ENCODE data around the gene DNMBP.
"Not testable (repeated sequence)": the region's sequence is repeated elsewhere in the genome, so short reads cannot be mapped to it uniquely, and the experiment has no call there.

Gene DNMBP

DNA sequence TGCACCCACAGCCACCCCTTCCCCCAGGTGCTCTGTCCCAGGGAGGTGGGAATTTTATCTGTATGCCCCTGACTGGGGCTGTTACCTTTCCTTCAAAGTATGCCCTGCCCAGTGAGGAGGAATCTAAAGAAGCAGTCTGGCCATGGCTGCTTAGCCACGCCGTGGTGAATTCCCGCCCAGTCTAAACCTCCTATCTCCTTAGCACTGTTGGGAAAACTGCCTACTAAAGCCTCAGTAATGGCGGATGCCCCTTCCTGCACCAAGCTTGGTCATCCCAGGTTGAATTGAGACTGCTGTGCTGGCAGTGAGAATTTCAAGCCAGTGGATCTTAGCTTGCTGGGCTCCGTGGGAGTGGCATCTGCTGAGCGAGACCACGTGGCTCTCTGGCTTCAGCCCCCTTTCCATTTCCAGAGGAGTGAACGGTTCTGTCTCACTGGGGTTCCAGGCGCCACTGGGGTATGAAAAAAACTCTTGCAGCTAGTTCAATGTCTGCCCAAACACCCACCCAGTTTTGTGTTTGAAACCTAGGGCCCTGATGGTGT lies 140.1 kb downstream of the DNMBP start:
- Mint-ChIP-seq H3K4me1 (ENCODE audit: low read depth) (peaks cover 24% of the 10 kb centered on the region), H3K9me3 (peaks cover 23% of the 10 kb centered on the region), H3K4me3 (no peak overlapping the region), H3K36me3 (ENCODE audit: low read depth) (no peaks in the 10 kb centered on the region), H3K27me3 (peaks cover 96% of the 10 kb centered on the region), H3K27ac (no peak overlapping the region)
- no peak for DNase-seq

DNA sequence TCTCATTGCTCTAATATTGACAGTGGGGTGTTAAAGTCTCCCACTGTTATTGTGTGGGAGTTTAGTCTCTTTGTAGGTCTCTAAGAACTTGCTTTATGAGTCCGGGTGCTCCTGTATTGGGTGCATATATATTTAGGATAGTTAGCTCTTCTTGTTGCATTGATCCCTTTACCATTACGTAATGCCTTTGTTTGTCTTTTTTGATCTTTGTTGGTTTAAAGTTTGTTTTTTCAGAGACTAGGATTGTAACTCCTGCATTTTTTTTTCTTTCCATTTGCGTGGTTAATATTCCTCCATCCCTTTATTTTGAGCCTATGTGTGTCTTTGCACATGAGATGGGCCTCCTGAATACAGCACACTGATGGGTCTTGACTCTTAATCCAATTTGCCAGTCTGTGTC lies 142.5 kb downstream of the DNMBP start:
- H3K36me3 Mint-ChIP-seq (ENCODE audit: low read depth); H3K27ac Mint-ChIP-seq; DNase-seq; H3K4me3 Mint-ChIP-seq: not testable (repeated sequence)
- Mint-ChIP-seq H3K9me3 (peaks cover 23% of the 10 kb centered on the region), H3K27me3 (peaks cover 90% of the 10 kb centered on the region), H3K4me1 (ENCODE audit: low read depth) (peaks cover 21% of the 10 kb centered on the region)

DNA sequence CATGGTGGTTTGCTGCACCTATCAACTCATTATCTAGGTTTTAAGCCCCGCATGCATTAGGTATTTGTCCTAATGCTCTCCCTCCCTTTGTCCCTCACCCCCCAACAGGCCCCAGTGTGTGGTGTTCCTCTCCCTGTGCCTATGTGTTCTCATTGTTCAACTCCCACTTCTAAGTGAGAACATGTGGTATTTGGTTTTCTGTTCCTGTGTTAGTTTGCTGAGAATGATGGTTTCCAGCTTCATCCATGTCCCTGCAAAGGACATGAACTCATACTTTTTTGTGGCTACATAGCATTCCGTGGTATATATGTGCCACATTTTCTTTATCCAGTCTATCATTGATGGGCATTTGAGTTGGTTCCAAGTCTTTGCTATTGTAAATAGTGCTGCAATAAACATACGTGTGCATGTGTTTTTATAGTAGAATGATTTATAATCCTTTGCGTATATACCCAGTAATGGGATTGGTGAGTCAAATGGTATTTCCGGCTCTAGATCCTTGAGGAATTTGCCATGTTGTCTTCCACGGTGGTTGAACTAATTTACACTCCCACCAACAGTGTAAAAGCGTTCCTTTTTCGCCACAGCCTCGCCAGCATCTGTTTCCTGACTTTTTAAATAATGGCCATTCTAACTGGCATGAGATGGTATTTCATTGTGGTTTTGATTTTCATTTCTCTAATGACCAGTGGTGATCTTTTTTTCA lies 146.1 kb downstream of the DNMBP start:
- not testable (repeated sequence) for H3K4me3 Mint-ChIP-seq; H3K4me1 Mint-ChIP-seq (ENCODE audit: low read depth); DNase-seq; H3K27ac Mint-ChIP-seq; H3K36me3 Mint-ChIP-seq (ENCODE audit: low read depth)
- Mint-ChIP-seq H3K9me3 (peaks cover 23% of the 10 kb centered on the region), H3K27me3 (peaks cover 66% of the 10 kb centered on the region)

DNA sequence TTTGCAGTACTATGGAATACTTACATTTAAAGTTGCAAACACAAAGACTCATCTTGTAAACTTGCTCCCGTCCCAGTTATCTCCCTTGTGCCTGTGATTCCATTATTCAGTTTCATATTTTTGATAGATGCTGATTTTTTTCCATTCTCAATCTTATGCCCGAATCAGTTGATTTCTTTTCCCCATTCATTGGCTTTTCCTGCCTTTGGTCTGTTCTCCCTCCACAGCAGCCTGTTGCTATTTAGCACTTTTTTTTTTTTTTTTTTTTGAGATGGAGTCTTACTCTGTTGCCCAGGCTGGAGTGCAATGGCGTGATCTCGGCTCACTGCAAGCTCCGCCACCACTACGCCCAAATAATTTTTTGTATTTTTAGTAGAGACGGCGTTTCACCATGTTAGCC lies 149.3 kb downstream of the DNMBP start:
- no peaks in the 10 kb centered on the region for H3K36me3 Mint-ChIP-seq (ENCODE audit: low read depth)
- H3K27ac Mint-ChIP-seq: no peak overlapping the region
- H3K4me3 Mint-ChIP-seq: no peak overlapping the region
- DNase-seq: no peak
- no peaks in the 10 kb centered on the region for H3K4me1 Mint-ChIP-seq (ENCODE audit: low read depth)
- H3K9me3 Mint-ChIP-seq: peaks cover 4% of the 10 kb centered on the region
- H3K27me3 Mint-ChIP-seq: peaks cover 34% of the 10 kb centered on the region

DNA sequence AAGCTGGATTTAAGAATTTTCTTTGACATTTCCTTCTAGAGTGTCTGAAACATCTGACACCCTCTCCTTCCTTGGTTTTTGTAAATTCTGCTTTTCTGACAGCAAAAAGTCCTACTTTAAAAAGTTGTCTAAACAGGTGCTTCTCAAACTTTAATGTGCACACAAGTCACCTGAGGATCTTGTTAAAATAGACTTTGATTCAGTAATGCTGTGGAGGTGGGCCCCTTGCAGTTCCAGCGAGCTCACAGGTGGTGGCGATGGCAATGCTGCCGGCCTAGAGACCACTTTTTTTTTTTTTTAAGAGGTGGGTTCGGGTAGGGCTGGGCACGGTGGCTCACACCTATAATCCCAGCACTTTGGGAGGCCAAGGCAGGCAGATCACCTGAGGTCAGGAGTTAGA lies 150.2 kb downstream of the DNMBP start:
- Mint-ChIP-seq H3K9me3 (no peaks in the 10 kb centered on the region), H3K36me3 (ENCODE audit: low read depth) (no peaks in the 10 kb centered on the region), H3K27ac (no peak overlapping the region), H3K4me1 (ENCODE audit: low read depth) (no peaks in the 10 kb centered on the region), H3K4me3 (no peak overlapping the region), H3K27me3 (peaks cover 27% of the 10 kb centered on the region)
- no peak for DNase-seq

DNA sequence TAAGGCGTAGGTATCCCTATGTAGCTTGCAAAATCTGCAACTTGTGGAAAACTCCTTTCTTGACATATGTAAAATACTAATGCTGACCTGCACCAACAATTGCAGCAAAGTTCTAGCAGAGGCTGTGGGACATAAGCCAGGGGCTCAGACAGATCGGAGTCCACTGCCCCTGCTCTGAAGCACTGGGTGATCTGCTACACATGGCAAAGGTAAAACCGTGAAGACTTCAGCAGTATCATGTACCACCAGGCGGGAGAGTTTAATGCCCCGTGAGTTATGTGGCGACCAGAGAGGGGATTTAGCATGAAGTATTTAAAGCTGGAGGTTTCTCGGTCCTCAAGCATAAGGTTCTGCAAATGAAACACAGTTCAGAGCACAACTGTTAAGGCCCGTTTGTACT lies 150.9 kb downstream of the DNMBP start:
- no peaks in the 10 kb centered on the region for H3K9me3 Mint-ChIP-seq
- H3K27me3 Mint-ChIP-seq: peaks cover 21% of the 10 kb centered on the region
- no peaks in the 10 kb centered on the region for H3K4me1 Mint-ChIP-seq (ENCODE audit: low read depth)
- no peak overlapping the region for H3K27ac Mint-ChIP-seq
- DNase-seq: no peak
- no peaks in the 10 kb centered on the region for H3K36me3 Mint-ChIP-seq (ENCODE audit: low read depth)
- H3K4me3 Mint-ChIP-seq: no peak overlapping the region

DNA sequence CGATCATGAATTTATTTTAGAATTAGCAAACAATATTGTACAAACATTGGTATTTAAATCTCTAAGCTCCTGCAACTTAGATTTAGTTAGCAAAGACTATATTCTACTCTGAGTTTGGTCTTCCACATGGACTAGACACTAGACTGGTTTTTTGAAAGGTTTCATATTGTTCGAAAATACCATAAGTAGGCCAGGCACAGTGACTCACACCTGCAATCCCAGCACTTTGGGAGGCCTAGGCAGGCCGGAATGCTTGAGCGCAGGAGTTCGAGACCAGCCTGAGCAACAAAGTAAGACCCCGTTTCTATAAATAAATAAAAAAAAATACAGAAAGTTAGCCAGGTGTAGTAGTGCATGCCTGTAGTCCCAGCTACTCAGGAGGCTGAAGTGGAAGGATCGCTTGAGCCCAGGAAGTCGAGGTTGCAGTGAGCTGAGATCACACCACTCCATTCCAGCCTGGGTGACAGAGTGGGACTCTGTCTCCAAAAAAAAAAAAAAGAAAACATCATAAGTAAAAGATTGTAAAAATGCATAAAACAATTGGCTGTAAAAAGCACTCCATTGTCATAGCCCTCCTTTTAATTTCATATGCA lies 154.2 kb downstream of the DNMBP start:
- Mint-ChIP-seq H3K9me3 (no peaks in the 10 kb centered on the region), H3K36me3 (ENCODE audit: low read depth) (no peaks in the 10 kb centered on the region), H3K4me1 (ENCODE audit: low read depth) (no peaks in the 10 kb centered on the region), H3K27ac (no peak overlapping the region), H3K27me3 (peaks cover 7% of the 10 kb centered on the region), H3K4me3 (no peak overlapping the region)
- DNase-seq: no peak

DNA sequence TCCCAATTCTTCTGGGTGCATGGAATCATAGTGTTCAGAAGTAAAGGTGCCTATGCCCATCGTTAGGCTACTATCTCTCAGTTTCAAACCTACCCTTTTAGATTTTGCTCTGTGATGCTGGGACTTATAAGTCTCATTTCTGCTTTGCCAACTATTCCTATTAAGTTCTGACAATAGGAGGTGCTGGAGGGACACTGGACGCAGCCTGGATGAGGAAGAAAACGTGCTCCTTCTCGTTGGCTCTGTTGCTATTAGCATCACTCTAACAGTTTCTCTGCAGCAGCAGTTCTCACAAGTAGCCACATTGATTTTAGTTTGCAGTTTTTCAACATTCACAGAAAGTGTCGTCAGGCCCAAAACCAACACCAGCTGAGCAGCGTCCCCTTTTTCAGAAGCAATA lies 154.9 kb downstream of the DNMBP start:
- no peaks in the 10 kb centered on the region for H3K36me3 Mint-ChIP-seq (ENCODE audit: low read depth)
- peaks cover 7% of the 10 kb centered on the region for H3K27me3 Mint-ChIP-seq

DNA sequence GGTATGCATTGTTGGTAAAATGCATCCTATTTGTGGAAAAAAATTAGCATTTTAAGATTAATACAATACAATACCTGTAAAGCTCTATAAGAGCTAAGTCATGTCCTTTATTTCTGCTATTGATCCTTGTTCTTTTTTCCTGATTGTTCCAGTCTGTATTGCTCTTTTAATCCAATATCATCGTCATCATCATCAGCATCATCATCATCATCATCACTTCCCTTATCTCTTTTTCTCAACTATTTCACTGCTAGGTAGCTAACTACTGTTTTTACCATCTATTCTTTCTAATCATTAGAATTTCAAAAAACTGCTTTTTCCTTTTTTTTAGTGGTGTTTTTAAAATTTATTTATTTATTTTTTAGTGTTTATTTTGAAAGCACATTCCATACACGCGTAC lies 156.1 kb downstream of the DNMBP start:
- H3K9me3 Mint-ChIP-seq: no peaks in the 10 kb centered on the region
- H3K4me3 Mint-ChIP-seq: no peak overlapping the region
- H3K36me3 Mint-ChIP-seq (ENCODE audit: low read depth): no peaks in the 10 kb centered on the region
- H3K27ac Mint-ChIP-seq: no peak overlapping the region
- no peak for DNase-seq
- no peaks in the 10 kb centered on the region for H3K4me1 Mint-ChIP-seq (ENCODE audit: low read depth)
- H3K27me3 Mint-ChIP-seq: no peaks in the 10 kb centered on the region

More for the DNA sequence above, 154.9 kb downstream of the DNMBP start:
- Mint-ChIP-seq H3K27ac (no peak overlapping the region), H3K9me3 (no peaks in the 10 kb centered on the region), H3K4me1 (ENCODE audit: low read depth) (no peaks in the 10 kb centered on the region), H3K4me3 (no peak overlapping the region)
- no peak for DNase-seq

DNA sequence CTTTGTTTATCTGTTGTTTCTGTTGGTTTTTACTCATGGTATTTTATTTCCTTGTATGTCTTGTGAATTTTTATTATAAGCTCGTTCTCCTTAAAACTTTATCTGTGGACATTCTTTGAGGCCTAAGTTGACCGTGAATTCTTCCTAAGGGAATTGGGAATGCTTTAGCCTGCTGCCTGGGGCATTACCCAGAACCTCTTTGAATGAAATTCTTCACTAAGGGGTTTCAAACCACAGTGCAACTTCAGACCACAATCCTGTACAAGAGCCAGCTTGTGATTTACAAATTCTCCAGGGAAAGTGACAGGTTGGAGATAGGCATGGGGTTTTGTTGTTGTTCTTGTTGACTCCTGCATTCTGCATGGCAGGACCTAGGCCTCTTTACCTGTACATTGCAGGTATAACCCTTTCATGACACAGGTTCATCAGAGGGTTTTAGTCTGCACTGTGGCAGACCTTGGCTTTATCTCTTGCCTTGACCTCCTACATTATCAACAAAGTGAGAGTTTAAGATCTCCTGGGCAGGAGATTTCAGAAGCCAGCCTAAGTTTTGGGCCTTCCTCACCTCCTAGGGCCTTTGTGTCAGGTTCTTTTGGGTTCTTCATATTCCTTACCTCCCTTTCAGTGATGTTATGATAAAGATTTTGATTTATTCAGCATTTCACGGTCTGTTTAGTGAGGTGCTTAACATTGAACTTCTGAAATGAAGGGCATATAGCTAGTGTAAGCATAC lies 157.1 kb downstream of the DNMBP start:
- Mint-ChIP-seq H3K36me3 (ENCODE audit: low read depth) (no peaks in the 10 kb centered on the region), H3K9me3 (no peaks in the 10 kb centered on the region), H3K27ac (no peak overlapping the region), H3K4me1 (ENCODE audit: low read depth) (no peaks in the 10 kb centered on the region), H3K4me3 (no peak overlapping the region), H3K27me3 (no peaks in the 10 kb centered on the region)
- DNase-seq: no peak

DNA sequence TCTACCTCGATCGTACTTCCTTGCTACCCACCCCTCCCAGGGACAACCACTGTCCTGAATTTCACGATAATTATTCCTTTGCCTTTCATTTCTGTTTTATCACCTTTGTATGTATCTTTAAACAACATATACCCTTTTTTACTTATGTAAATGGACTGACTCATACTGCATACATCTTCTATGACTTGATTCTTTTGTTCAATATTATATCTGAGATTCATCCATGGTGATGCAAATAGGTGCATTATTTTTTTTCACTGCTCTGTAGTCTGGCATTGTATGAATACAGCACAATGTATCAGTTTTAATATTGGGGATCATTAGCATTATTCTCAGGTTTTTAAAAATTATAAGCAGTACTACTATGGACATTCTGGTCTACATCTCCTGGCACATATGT lies 157.9 kb downstream of the DNMBP start:
- no peaks in the 10 kb centered on the region for H3K36me3 Mint-ChIP-seq (ENCODE audit: low read depth)
- H3K4me1 Mint-ChIP-seq (ENCODE audit: low read depth): no peaks in the 10 kb centered on the region
- no peak overlapping the region for H3K27ac Mint-ChIP-seq

DNA sequence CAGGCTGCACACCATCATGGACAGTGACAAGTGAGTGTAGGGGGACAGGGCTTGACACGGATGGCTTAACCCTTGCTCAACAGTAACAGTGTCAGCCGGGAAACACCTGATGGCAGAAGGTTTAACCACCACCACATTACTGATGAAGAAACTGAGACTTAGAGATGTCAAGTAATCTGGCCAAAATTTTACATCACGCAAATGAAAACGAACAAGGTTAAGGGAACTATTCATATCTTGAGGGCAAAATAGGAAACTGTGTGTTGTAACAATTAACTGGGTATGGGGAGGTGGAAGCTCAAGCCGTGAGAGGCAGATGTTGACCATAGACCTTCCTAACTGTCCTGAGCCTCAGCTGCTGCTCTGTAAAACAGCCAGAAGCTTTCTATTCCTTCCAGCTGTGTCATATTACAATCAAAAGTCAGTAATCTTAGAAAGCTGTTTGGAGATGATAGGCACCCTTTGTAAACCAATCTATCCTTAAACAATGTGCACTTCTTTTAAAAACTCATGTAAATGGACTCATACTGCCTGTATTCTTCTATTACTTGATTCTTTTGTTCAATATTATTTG lies 158.9 kb downstream of the DNMBP start:
- Mint-ChIP-seq H3K27ac (no peak overlapping the region), H3K36me3 (ENCODE audit: low read depth) (no peaks in the 10 kb centered on the region), H3K27me3 (peaks cover 5% of the 10 kb centered on the region), H3K9me3 (no peaks in the 10 kb centered on the region), H3K4me3 (no peak overlapping the region), H3K4me1 (ENCODE audit: low read depth) (peaks cover 4% of the 10 kb centered on the region)
- no peak for DNase-seq

More for the DNA sequence above, 157.9 kb downstream of the DNMBP start:
- H3K27me3 Mint-ChIP-seq: no peaks in the 10 kb centered on the region
- DNase-seq: no peak
- no peaks in the 10 kb centered on the region for H3K9me3 Mint-ChIP-seq
- H3K4me3 Mint-ChIP-seq: no peak overlapping the region

DNA sequence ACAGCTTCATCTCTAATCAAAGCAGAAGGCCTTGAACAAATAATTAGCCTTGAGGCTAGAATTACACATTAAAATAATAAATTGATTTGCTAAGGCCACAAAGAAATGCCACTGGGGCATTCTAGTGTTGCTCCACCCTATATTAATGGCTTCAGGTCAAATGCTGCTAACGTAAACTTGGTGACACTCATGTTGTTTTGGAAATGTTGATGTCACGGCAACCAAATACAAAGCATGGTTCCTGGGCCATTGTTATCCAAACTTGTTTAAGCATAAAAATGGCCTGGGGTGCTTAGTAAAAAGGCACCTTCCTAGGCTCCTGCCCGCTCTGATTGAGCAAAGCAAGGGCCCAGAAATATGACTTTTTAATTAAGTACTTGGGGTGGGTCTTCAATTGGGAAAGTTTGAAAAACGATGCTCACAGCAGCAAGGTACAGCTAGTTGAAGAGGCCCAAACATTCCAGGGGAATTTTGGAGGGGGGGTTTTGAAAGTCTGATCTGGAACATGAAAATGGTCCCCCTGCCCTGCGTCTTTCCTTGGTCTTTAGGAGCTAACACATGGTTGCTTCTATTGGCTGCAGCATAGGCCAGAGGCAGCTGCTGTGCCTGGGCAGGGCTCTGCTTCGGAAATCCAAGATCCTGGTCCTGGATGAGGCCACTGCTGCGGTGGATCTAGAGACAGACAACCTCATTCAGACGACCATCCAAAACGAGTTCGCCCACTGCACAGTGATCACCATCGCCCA lies 159.6 kb downstream of the DNMBP start:
- no peak for DNase-seq
- peaks cover 5% of the 10 kb centered on the region for H3K27me3 Mint-ChIP-seq
- H3K4me3 Mint-ChIP-seq: no peak overlapping the region
- no peak overlapping the region for H3K27ac Mint-ChIP-seq
- no peaks in the 10 kb centered on the region for H3K36me3 Mint-ChIP-seq (ENCODE audit: low read depth)
- H3K9me3 Mint-ChIP-seq: no peaks in the 10 kb centered on the region
- peaks cover 6% of the 10 kb centered on the region for H3K4me1 Mint-ChIP-seq (ENCODE audit: low read depth)

DNA sequence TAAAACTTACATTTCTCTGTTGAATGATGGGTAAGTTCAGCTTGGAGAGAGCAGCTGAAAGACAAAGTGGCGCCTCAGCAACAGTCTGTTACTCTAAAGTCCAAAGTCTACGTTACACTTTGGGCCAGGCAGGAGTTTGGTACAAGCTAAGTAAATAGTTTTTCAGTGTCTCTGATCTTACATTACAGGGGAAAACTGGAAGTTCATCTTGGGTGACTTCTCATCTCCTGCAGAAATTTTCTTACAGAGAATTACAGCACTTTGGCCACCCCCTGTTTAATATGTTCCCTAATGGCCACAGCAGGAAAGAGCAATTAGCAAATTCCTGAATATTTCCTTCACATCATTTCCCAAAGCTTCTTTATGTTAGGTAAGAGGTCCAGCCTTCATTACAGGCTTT lies 160.2 kb downstream of the DNMBP start:
- peaks cover 6% of the 10 kb centered on the region for H3K4me1 Mint-ChIP-seq (ENCODE audit: low read depth)
- no peaks in the 10 kb centered on the region for H3K9me3 Mint-ChIP-seq
- H3K4me3 Mint-ChIP-seq: no peak overlapping the region
- DNase-seq: no peak
- no peaks in the 10 kb centered on the region for H3K36me3 Mint-ChIP-seq (ENCODE audit: low read depth)
- peaks cover 5% of the 10 kb centered on the region for H3K27me3 Mint-ChIP-seq
- no peak overlapping the region for H3K27ac Mint-ChIP-seq

Data from activated T-cell treated with anti-CD3 and anti-CD28 coated beads, Interleukin-2, amount 50 U/mL, for 24 hours (primary cell).